ENCODE data around the gene NCAN. TPM values are rescaled to one million over a fixed set of nuclear protein-coding genes. Genes with fewer than 3 reads are reported as not detected.

NCAN gene
- total and polyA plus RNA-seq, 2 of the 8 experiments (the other 6 are each of a cell fraction or from before 2014, with no cell fraction given), result 2.7 TPM

- no peak overlapping the region for H3K18ac ChIP-seq (ENCODE audit: extremely low read depth, low read length)
- no peaks in the 10 kb centered on the region for H3K79me2 ChIP-seq (ENCODE audit: control insufficient read depth in 1 of 2, insufficient read depth in 2 of 2, low read length in 2 of 2)
- no peak overlapping the region for H3K27ac ChIP-seq (ENCODE audit: low read depth, low read length)
- H3K4me1 ChIP-seq (replicated peaks in 1 of 4; ENCODE audit: control insufficient read depth in 3 of 4, insufficient read depth in 4 of 4, low read length in 3 of 4), result peaks cover 0 to 8% (median 2%) of the 10 kb centered on the region in 4 experiments; a peak in 4 of 7 replicates
- H3K4me3 ChIP-seq (ENCODE audit: extremely low read depth in 1 of 4, insufficient read depth in 2 of 4, low read depth in 3 of 4, low read length in 4 of 4), result no peak overlapping the region
- peaks cover 0 to 4% (median under 1%) of the 10 kb centered on the region in 4 experiments; a peak in 5 of 8 replicates for H3K36me3 ChIP-seq (ENCODE audit: control insufficient read depth in 2 of 4, insufficient read depth in 4 of 4, low read length in 3 of 4)
- H4K20me1 ChIP-seq (replicated peaks in 1 of 2; ENCODE audit: control insufficient read depth in 1 of 2, insufficient read depth in 2 of 2, low read length in 2 of 2), result peaks cover 0 to 6% of the 10 kb centered on the region in 2 experiments
- no peak overlapping the region for H3K9ac ChIP-seq (replicated peaks in 1 of 4; ENCODE audit: extremely low read depth in 1 of 4, low read depth in 3 of 4, low read length in 3 of 4)
- H3K79me1 ChIP-seq (ENCODE audit: low read depth, low read length), result no peaks in the 10 kb centered on the region
- H3K56ac ChIP-seq (replicated peaks; ENCODE audit: insufficient read length, low read depth, low read length), result no peak overlapping the region
- no peak overlapping the region for H2BK20ac ChIP-seq (ENCODE audit: low read length)
- WGBS, 2 experiments (ENCODE audit: extremely low coverage in 1 of 2, insufficient coverage in 1 of 2, insufficient read length in 1 of 2, insufficient replicate concordance in 2 of 2, low coverage in 1 of 2, low lambda C conversion rate in 2 of 2, missing lambda C conversion rate in 1 of 2), result 80% methylated on average over 8 of the region's 8 CpGs; no CpG with 5 or more reads in 1 of the 2 experiments
- TF ChIP-seq BCL11A (IDR thresholded peaks at IDR 0.05; ENCODE audit: low read depth in 2 of 2, low read length in 2 of 2) (no peak), E2F6 (IDR thresholded peaks at IDR 0.05) (peak; percentile 28; the same call in 1 of the 2 replicates)
- TF ChIP-seq, protein P1, sequence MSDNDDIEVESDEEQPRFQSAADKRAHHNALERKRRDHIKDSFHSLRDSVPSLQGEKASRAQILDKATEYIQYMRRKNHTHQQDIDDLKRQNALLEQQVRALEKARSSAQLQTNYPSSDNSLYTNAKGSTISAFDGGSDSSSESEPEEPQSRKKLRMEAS (IDR thresholded peaks at IDR 0.05), result peak; percentile 50
- TF ChIP-seq, protein P2, sequence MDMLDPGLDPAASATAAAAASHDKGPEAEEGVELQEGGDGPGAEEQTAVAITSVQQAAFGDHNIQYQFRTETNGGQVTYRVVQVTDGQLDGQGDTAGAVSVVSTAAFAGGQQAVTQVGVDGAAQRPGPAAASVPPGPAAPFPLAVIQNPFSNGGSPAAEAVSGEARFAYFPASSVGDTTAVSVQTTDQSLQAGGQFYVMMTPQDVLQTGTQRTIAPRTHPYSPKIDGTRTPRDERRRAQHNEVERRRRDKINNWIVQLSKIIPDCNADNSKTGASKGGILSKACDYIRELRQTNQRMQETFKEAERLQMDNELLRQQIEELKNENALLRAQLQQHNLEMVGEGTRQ (IDR thresholded peaks at IDR 0.05; ENCODE audit: low read length), result 0 out of 2 replicates have a peak, but pooled peaks have one; percentile 42
- ChIA-PET POLR2A (ENCODE audit: partially characterized antibody) (interaction anchor here (0.7 to 11.8 kb wide), 11 partner anchors 10 to 114 kb away, joined by 3 to 133 read pairs (median 3); partner anchors contain the start of genes BORCS8, RFXANK and SLC25A42), CTCF (ENCODE audit: partially characterized antibody) (interaction anchor here (0.6 to 7.1 kb wide), 9 partner anchors 10 to 240 kb away, joined by 3 to 109 read pairs (median 4); no protein-coding TSS in a partner anchor)
- no peak overlapping the region for H3K14ac ChIP-seq (ENCODE audit: insufficient read length)
- H2BK5ac ChIP-seq (ENCODE audit: low read depth, low read length), result no peak overlapping the region
- FAIRE-seq (no peak), DNase-seq (ENCODE audit: low read depth in 1 of 2, low spot score in 2 of 2) (no peak)
- H3K23me2 ChIP-seq (ENCODE audit: low read depth, low read length), result no peaks in the 10 kb centered on the region
- no peak overlapping the region for H4K5ac ChIP-seq (ENCODE audit: insufficient read length, low read depth, low read length)
- no peak overlapping the region for H3K4ac ChIP-seq (replicated peaks; ENCODE audit: insufficient read length, low read depth, low read length)
- no peak overlapping the region for H4K91ac ChIP-seq (replicated peaks; ENCODE audit: insufficient read length, low read length)
- no peak overlapping the region for H2BK12ac ChIP-seq (ENCODE audit: low read depth, low read length)
- H4K8ac ChIP-seq (ENCODE audit: extremely low read depth, insufficient read depth, low read length), result no peak overlapping the region
- H2BK15ac ChIP-seq (ENCODE audit: low read length), result no peak overlapping the region
- no peak overlapping the region for H3K4me2 ChIP-seq (ENCODE audit: insufficient read depth in 1 of 2, low read depth in 2 of 2, low read length in 2 of 2)
- H3K27me3 ChIP-seq (replicated peaks in 1 of 4; ENCODE audit: control insufficient read depth in 3 of 4, extremely low read depth in 1 of 4, insufficient read depth in 3 of 4, low read length in 3 of 4), result no peaks in the 10 kb centered on the region
- H3K9me3 ChIP-seq (ENCODE audit: insufficient read depth in 2 of 2, low read depth in 1 of 2, low read length in 1 of 2), result no peaks in the 10 kb centered on the region
- H3K23ac ChIP-seq (ENCODE audit: insufficient read length), result no peak overlapping the region
- no peak overlapping the region for H2BK120ac ChIP-seq (replicated peaks; ENCODE audit: low read depth, low read length)
- H2AFZ ChIP-seq (ENCODE audit: low read length), result no peak overlapping the region
- no peak overlapping the region for H2AK5ac ChIP-seq (ENCODE audit: low read depth, low read length)
These were observed 34.8 kb upstream of the NCAN start for GRCh38 chr19:19176950-19177349.
